ENCODE measurements around the gene ACOXL. TPM values are rescaled to one million over a fixed set of nuclear protein-coding genes. Genes with fewer than 3 reads are reported as not detected.

The ACOXL gene
- polyA plus RNA-seq, 2 donors = not detected

GRCh38 chr2:111029181-111029927 lies 297.0 kb downstream of the ACOXL start:
- Histone ChIP-seq H3K27ac (ENCODE audit: low read depth in 2 of 2, low read length in 1 of 2) (no peak overlapping the region), H3K4me1 (ENCODE audit: control insufficient read depth in 2 of 2, insufficient read depth in 2 of 2, low read length in 1 of 2) (peaks cover 4% of the 10 kb centered on the region in 2 donors), H3K36me3 (ENCODE audit: control insufficient read depth in 2 of 2, insufficient read depth in 2 of 2, low read length in 1 of 2) (no peaks in the 10 kb centered on the region), H3K4me3 (ENCODE audit: low read depth in 1 of 2, low read length in 2 of 2) (no peak overlapping the region), H3K9me3 (ENCODE audit: control insufficient read depth in 2 of 2, insufficient read depth in 1 of 2, low read depth in 1 of 2, low read length in 1 of 2) (peaks cover 0 to 2% of the 10 kb centered on the region in 2 donors), H3K27me3 (ENCODE audit: control insufficient read depth in 1 of 2, insufficient read depth in 2 of 2, low read length in 2 of 2) (no peaks in the 10 kb centered on the region)
- WGBS, 2 donors = 71 to 75% methylated on average over 7 of the region's 7 CpGs

GRCh38 chr2:111030260-111030891 lies 298.0 kb downstream of the ACOXL start:
- Histone ChIP-seq H3K27me3 (ENCODE audit: control insufficient read depth in 1 of 2, insufficient read depth in 2 of 2, low read length in 2 of 2) (no peaks in the 10 kb centered on the region), H3K27ac (ENCODE audit: low read depth in 2 of 2, low read length in 1 of 2) (no peak overlapping the region), H3K4me3 (ENCODE audit: low read depth in 1 of 2, low read length in 2 of 2) (no peak overlapping the region), H3K36me3 (ENCODE audit: control insufficient read depth in 2 of 2, insufficient read depth in 2 of 2, low read length in 1 of 2) (no peaks in the 10 kb centered on the region), H3K4me1 (ENCODE audit: control insufficient read depth in 2 of 2, insufficient read depth in 2 of 2, low read length in 1 of 2) (peaks cover 4% of the 10 kb centered on the region in 2 donors), H3K9me3 (ENCODE audit: control insufficient read depth in 2 of 2, insufficient read depth in 1 of 2, low read depth in 1 of 2, low read length in 1 of 2) (peaks cover 0 to 2% of the 10 kb centered on the region in 2 donors)
- 53 to 59% methylated on average over 10 of the region's 10 CpGs for WGBS, 2 donors

GRCh38 chr2:111030945-111031344 lies 298.6 kb downstream of the ACOXL start:
- Histone ChIP-seq H3K4me3 (ENCODE audit: low read depth in 1 of 2, low read length in 2 of 2) (no peak overlapping the region), H3K4me1 (ENCODE audit: control insufficient read depth in 2 of 2, insufficient read depth in 2 of 2, low read length in 1 of 2) (peaks cover 4% of the 10 kb centered on the region in 2 donors), H3K27me3 (ENCODE audit: control insufficient read depth in 1 of 2, insufficient read depth in 2 of 2, low read length in 2 of 2) (no peaks in the 10 kb centered on the region), H3K36me3 (ENCODE audit: control insufficient read depth in 2 of 2, insufficient read depth in 2 of 2, low read length in 1 of 2) (no peaks in the 10 kb centered on the region), H3K9me3 (ENCODE audit: control insufficient read depth in 2 of 2, insufficient read depth in 1 of 2, low read depth in 1 of 2, low read length in 1 of 2) (peaks cover 0 to 2% of the 10 kb centered on the region in 2 donors), H3K27ac (ENCODE audit: low read depth in 2 of 2, low read length in 1 of 2) (no peak overlapping the region)
- WGBS, 2 donors = 19 to 43% methylated on average over 2 of the region's 2 CpGs

GRCh38 chr2:111031546-111032478 lies 299.4 kb downstream of the ACOXL start:
- Histone ChIP-seq H3K9me3 (ENCODE audit: control insufficient read depth in 2 of 2, insufficient read depth in 1 of 2, low read depth in 1 of 2, low read length in 1 of 2) (peaks cover 0 to 2% of the 10 kb centered on the region in 2 donors), H3K4me1 (ENCODE audit: control insufficient read depth in 2 of 2, insufficient read depth in 2 of 2, low read length in 1 of 2) (peaks cover 4% of the 10 kb centered on the region in 2 donors), H3K27me3 (ENCODE audit: control insufficient read depth in 1 of 2, insufficient read depth in 2 of 2, low read length in 2 of 2) (no peaks in the 10 kb centered on the region), H3K4me3 (ENCODE audit: low read depth in 1 of 2, low read length in 2 of 2) (no peak overlapping the region), H3K27ac (ENCODE audit: low read depth in 2 of 2, low read length in 1 of 2) (no peak overlapping the region), H3K36me3 (ENCODE audit: control insufficient read depth in 2 of 2, insufficient read depth in 2 of 2, low read length in 1 of 2) (no peaks in the 10 kb centered on the region)
- WGBS, 2 donors = 72 to 73% methylated on average over 15 of the region's 15 CpGs

GRCh38 chr2:111032721-111033429 lies 300.5 kb downstream of the ACOXL start:
- Histone ChIP-seq H3K27me3 (ENCODE audit: control insufficient read depth in 1 of 2, insufficient read depth in 2 of 2, low read length in 2 of 2) (no peaks in the 10 kb centered on the region), H3K27ac (ENCODE audit: low read depth in 2 of 2, low read length in 1 of 2) (peak overlapping the region in 1 of 2 donors; percentile 13), H3K36me3 (ENCODE audit: control insufficient read depth in 2 of 2, insufficient read depth in 2 of 2, low read length in 1 of 2) (no peaks in the 10 kb centered on the region), H3K4me1 (ENCODE audit: control insufficient read depth in 2 of 2, insufficient read depth in 2 of 2, low read length in 1 of 2) (peaks cover 4% of the 10 kb centered on the region in 2 donors), H3K9me3 (ENCODE audit: control insufficient read depth in 2 of 2, insufficient read depth in 1 of 2, low read depth in 1 of 2, low read length in 1 of 2) (peaks cover 0 to 2% of the 10 kb centered on the region in 2 donors), H3K4me3 (ENCODE audit: low read depth in 1 of 2, low read length in 2 of 2) (no peak overlapping the region)
- WGBS, 2 donors = 67 to 86% methylated on average over 8 of the region's 8 CpGs

GRCh38 chr2:111034146-111034545 lies 301.8 kb downstream of the ACOXL start:
- Histone ChIP-seq H3K4me3 (ENCODE audit: low read depth in 1 of 2, low read length in 2 of 2) (no peak overlapping the region), H3K4me1 (ENCODE audit: control insufficient read depth in 2 of 2, insufficient read depth in 2 of 2, low read length in 1 of 2) (peaks cover 4% of the 10 kb centered on the region in 2 donors), H3K27ac (ENCODE audit: low read depth in 2 of 2, low read length in 1 of 2) (no peak overlapping the region), H3K27me3 (ENCODE audit: control insufficient read depth in 1 of 2, insufficient read depth in 2 of 2, low read length in 2 of 2) (no peaks in the 10 kb centered on the region), H3K9me3 (ENCODE audit: control insufficient read depth in 2 of 2, insufficient read depth in 1 of 2, low read depth in 1 of 2, low read length in 1 of 2) (no peaks in the 10 kb centered on the region), H3K36me3 (ENCODE audit: control insufficient read depth in 2 of 2, insufficient read depth in 2 of 2, low read length in 1 of 2) (no peaks in the 10 kb centered on the region)
- 72 to 84% methylated on average over 4 of the region's 4 CpGs for WGBS, 2 donors

- H3K36me3 ChIP-seq (ENCODE audit: control insufficient read depth in 2 of 2, insufficient read depth in 2 of 2, low read length in 1 of 2) = no peaks in the 10 kb centered on the region
- H3K27me3 ChIP-seq (ENCODE audit: control insufficient read depth in 1 of 2, insufficient read depth in 2 of 2, low read length in 2 of 2) = no peaks in the 10 kb centered on the region
- H3K4me3 ChIP-seq (ENCODE audit: low read depth in 1 of 2, low read length in 2 of 2) = no peak overlapping the region
- 83 to 84% methylated on average over 6 of the region's 6 CpGs for WGBS, 2 donors
- peaks cover 4% of the 10 kb centered on the region in 2 donors for H3K4me1 ChIP-seq (ENCODE audit: control insufficient read depth in 2 of 2, insufficient read depth in 2 of 2, low read length in 1 of 2)
- H3K9me3 ChIP-seq (ENCODE audit: control insufficient read depth in 2 of 2, insufficient read depth in 1 of 2, low read depth in 1 of 2, low read length in 1 of 2) = no peaks in the 10 kb centered on the region
- H3K27ac ChIP-seq (ENCODE audit: low read depth in 2 of 2, low read length in 1 of 2) = no peak overlapping the region
Observed at GRCh38 chr2:111034606-111035005, 302.2 kb downstream of the ACOXL start.

- no peak overlapping the region for H3K27ac ChIP-seq (ENCODE audit: low read depth in 2 of 2, low read length in 1 of 2)
- H3K4me1 ChIP-seq (ENCODE audit: control insufficient read depth in 2 of 2, insufficient read depth in 2 of 2, low read length in 1 of 2) = peaks cover 4% of the 10 kb centered on the region in 2 donors
- no peak overlapping the region for H3K4me3 ChIP-seq (ENCODE audit: low read depth in 1 of 2, low read length in 2 of 2)
- WGBS, 2 donors = 69 to 75% methylated on average over 5 of the region's 5 CpGs
- H3K27me3 ChIP-seq (ENCODE audit: control insufficient read depth in 1 of 2, insufficient read depth in 2 of 2, low read length in 2 of 2) = no peaks in the 10 kb centered on the region
- H3K9me3 ChIP-seq (ENCODE audit: control insufficient read depth in 2 of 2, insufficient read depth in 1 of 2, low read depth in 1 of 2, low read length in 1 of 2) = no peaks in the 10 kb centered on the region
- no peaks in the 10 kb centered on the region for H3K36me3 ChIP-seq (ENCODE audit: control insufficient read depth in 2 of 2, insufficient read depth in 2 of 2, low read length in 1 of 2)
Observed at GRCh38 chr2:111035830-111036441, 303.6 kb downstream of the ACOXL start.

Measured in esophagus (tissue), 2 donors.